Muscle of leg (tissue), 16 donors: ENCODE measurements around the gene FANCB. TPM values are rescaled to one million over a fixed set of nuclear protein-coding genes. Genes with fewer than 3 reads are reported as not detected.
A peak's percentile ranks its signal among the peaks of the same experiment; 100 is the strongest.

ENCODE experiments used
- DNase-seq: peaks from one replicate; pipeline ENCODE4 v3.0.0; 2013
- H3K27ac ChIP-seq: one replicate; pipeline ENCODE4 v1.5.1; 2013; ENCODE audit warnings: mild to moderate bottlenecking, low read length, control low read depth
- H3K27me3 ChIP-seq: one replicate; pipeline ENCODE4 v1.6.1; 2013; ENCODE audit warnings: low read length; ENCODE audit not compliant: control insufficient read depth, insufficient read depth
- H3K36me3 ChIP-seq: one replicate; pipeline ENCODE4 v1.6.1; 2013; ENCODE audit warnings: low read length; ENCODE audit not compliant: control insufficient read depth, insufficient read depth
- H3K4me1 ChIP-seq: one replicate; pipeline ENCODE4 v1.6.1; 2013; ENCODE audit warnings: low read length; ENCODE audit not compliant: control insufficient read depth, insufficient read depth
- H3K4me3 ChIP-seq: one replicate; pipeline ENCODE4 v1.5.1; 2013; ENCODE audit warnings: low read length, control low read depth
- H3K9me3 ChIP-seq: replicated peaks from 2 replicates; pipeline ENCODE4 v1.6.1; 2013; ENCODE audit warnings: low read depth, low read length; ENCODE audit not compliant: control insufficient read depth
- WGBS: methylation state at CpG from one replicate; pipeline ENCODE4 v1.1.5; 2013; ENCODE audit warnings: missing lambda C conversion rate; ENCODE audit not compliant: insufficient coverage; 5-methylcytosine and 5-hydroxymethylcytosine counted together
- long read RNA-seq, 11 donors: transcript quantifications; one replicate each; lab custom pipeline, GENCODE V29; 2026
- polyA plus RNA-seq, 8 donors: library from polyadenylated mRNA; unstranded; fragments of 120-200 nt; gene quantifications; one replicate each; pipeline versions ENCODE4 v1.2.1 to v1.2.3, GENCODE V29; 2013; ENCODE audit warnings: inconsistent platforms in 1 of 8, low replicate concordance in 1 of 8; ENCODE audit not compliant: insufficient read length in 8 of 8, insufficient read depth in 1 of 8
- total RNA-seq: library from RNA; stranded (reverse); fragments of 120-200 nt; gene quantifications from one replicate; pipeline ENCODE4 v1.2.4, GENCODE V29; 2013

FANCB gene
- total RNA-seq, result 4.7 TPM
- 1 to 10 TPM; 1.0 to 3.2 (median 1.7) TPM for polyA plus RNA-seq
- long read RNA-seq, donor 1, result 0 reads
- long read RNA-seq, donor 2, result 0 reads
- long read RNA-seq, donor 3, result 0 reads
- long read RNA-seq, donor 4, result 0 reads
- long read RNA-seq, donor 5, result 0 reads
- long read RNA-seq, donor 6, partial matches to known transcripts, result 6 of 6 reads
- long read RNA-seq, donor 6, other reads (novel, unspliced or antisense), result 0 of 6 reads
- long read RNA-seq, donor 7, result 0 reads
- long read RNA-seq, donor 8, result 0 reads
- long read RNA-seq, donor 9, result 0 reads
- long read RNA-seq, donor 10, partial matches to known transcripts, result 0 of 2 reads
- long read RNA-seq, donor 10, other reads (novel, unspliced or antisense), result 0 of 2 reads
- long read RNA-seq, donor 11, result 0 reads

DNA sequence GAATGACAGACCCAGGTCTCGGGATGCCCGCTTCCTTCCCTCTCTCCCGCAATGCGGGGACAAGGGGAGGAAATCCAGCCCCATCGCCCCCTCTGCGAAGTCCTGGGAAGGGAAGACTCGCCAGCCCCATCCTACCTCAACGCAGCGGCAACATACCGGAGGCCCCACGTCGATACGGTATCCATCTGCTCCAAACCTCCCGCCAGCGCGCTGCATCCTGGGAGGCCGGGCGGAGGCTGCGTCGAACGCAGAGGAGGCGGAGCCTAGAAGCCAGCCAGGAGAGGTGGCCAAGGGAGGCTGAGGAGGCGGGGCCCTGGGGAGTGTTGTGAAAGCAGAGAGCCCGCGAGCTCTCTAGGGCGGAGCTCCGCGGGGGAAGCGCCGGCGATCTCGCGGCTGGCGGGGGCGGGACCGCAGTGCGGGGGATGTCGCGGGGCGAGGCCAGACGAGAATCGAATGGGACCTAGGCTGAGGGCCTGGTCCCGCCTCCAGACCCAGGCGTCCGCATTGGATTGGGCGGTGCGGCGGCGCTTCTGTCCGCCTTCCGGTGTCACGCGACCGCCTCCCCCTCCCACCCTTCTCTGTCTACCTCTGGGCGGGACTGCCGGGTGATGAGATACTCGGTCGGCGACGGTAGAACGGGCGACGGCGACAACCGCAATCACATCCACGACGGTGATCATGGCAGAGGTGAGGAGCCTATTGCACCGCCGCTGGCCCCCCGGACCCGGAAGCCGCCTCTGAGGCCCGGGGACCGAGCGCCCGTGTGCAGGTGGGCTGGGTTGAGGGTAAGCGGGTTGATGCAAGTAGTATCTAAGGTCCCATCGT lies at the start of gene FANCB, which contains the start of gene MOSPD2:
TSS of gene FANCB (minus strand) at position 219 of the 825 bp plus-strand sequence. CDS start 7,559 bp downstream, outside the sequence.
TSS of gene MOSPD2 (plus strand) at position 571 of the 825 bp plus-strand sequence. CDS start at position 679, 108 bp downstream.
- H3K4me3 ChIP-seq, result peak within 1 kb of the TSS; percentile 78
- no peaks in the 10 kb centered on the region for H3K9me3 ChIP-seq
- H3K4me1 ChIP-seq, result no peaks in the 10 kb centered on the region
- no peaks in the 10 kb centered on the region for H3K27me3 ChIP-seq
- no peaks in the 10 kb centered on the region for H3K36me3 ChIP-seq
- WGBS, result 23% methylated on average over 54 of the region's 78 CpGs
- H3K27ac ChIP-seq, result peak within 1 kb of the TSS; percentile 67
- peak; percentile 98 for DNase-seq

DNA sequence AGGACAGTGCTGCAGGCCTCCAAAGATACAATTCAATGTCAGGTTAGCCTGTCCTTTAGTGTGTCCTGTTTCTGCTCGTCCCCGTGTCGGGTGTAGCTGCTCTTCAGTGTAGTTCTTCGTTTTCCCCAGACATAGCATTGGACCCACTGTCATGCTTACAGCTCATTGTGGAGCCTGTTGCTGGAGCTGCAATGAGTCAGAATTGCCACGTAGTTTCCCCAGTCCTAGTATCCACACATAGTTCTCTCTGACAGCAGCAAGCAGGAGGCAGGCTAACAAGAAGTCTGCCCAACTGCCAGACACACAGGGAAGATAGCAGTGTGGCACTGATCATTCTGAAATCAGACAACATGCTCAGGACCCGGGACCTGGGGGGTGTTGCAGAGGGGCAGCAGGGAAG lies 49.6 kb upstream of the FANCB start:
- Histone ChIP-seq H3K36me3 (peaks cover 4% of the 10 kb centered on the region), H3K27me3 (peaks cover 13% of the 10 kb centered on the region), H3K4me3 (no peak overlapping the region), H3K27ac (no peak overlapping the region), H3K4me1 (no peaks in the 10 kb centered on the region), H3K9me3 (no peaks in the 10 kb centered on the region)
- WGBS, result 76% methylated on average over 5 of the region's 6 CpGs
- DNase-seq, result no peak

DNA sequence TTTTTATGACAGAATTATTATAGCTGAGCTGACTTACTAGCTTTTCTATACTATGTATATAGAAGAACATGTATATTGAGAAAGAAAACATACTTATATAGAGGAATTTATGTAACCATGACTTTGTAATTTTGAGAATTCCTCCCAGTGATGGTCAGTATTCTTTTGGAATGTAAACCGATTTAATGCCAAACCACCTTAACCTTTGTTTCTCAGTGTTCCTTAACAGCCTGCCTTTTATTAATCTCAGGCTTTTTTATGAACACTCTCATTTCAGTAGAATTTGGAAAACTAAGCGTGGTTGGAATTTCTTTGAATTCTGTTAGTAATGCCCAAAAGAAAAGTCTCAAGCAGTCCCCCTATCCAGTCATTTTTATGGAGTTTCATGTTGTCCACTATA lies 47.3 kb upstream of the FANCB start:
- no peak for DNase-seq
- no peak overlapping the region for H3K4me3 ChIP-seq
- H3K27me3 ChIP-seq, result peaks cover 16% of the 10 kb centered on the region
- H3K27ac ChIP-seq, result no peak overlapping the region
- no peaks in the 10 kb centered on the region for H3K4me1 ChIP-seq
- peaks cover 8% of the 10 kb centered on the region for H3K36me3 ChIP-seq
- no CpG with 5 or more reads among the region's 2 CpGs for WGBS
- no peaks in the 10 kb centered on the region for H3K9me3 ChIP-seq

DNA sequence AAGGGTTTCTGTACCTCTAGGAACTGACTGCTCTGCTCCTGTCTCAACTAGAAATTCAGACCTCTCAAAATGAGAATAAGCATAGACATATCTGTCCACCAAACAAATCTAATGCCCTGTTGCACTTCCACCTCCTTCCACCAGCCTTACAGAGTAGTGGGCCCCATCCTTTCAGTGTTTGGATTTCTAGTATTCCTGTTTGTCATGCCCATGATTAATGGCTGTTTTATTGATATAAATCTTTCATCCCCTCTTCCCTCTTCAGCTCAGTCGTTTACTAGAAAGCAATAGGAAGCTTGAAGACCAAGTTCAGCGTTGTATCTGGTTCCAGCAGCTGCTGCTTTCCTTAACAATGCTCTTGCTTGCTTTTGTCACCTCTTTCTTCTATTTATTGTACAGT lies 46.5 kb upstream of the FANCB start:
- no peaks in the 10 kb centered on the region for H3K4me1 ChIP-seq
- peaks cover 8% of the 10 kb centered on the region for H3K36me3 ChIP-seq
- H3K9me3 ChIP-seq, result no peaks in the 10 kb centered on the region
- H3K4me3 ChIP-seq, result no peak overlapping the region
- WGBS, result no CpG with 5 or more reads among the region's 2 CpGs
- no peak for DNase-seq
- peaks cover 12% of the 10 kb centered on the region for H3K27me3 ChIP-seq
- H3K27ac ChIP-seq, result no peak overlapping the region

DNA sequence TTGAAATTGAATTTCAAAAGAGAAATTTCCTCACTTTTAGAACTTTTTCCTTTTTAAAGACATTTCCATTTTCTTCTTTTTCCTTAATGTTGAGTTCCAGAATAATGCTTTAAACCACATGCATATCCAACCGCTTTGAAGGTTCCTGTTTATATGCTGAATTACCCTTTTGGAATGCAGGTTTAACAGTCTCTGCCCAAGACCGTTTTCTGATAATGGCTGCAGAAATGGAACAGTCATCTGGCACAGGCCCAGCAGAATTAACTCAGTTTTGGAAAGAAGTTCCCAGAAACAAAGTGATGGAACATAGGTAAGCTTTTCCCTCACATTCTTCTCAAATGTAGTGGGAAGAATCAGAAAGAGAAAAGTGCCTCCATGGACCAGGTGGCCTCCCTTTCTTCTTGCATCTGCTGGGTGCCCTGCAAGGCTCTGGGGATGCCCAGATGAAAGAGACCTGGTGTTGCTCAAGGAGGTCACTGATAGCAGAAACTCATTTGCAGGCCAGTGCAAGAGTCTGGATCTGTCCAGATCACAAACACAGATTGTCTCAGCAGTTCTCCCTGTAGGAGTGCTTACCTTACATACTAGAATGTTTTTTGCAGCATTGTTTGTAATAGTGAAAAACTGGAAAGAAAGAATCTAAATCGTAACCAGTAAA lies 43.3 kb upstream of the FANCB start:
- WGBS, result 25% methylated on average over 1 of the region's 3 CpGs
- peaks cover 13% of the 10 kb centered on the region for H3K36me3 ChIP-seq

DNA sequence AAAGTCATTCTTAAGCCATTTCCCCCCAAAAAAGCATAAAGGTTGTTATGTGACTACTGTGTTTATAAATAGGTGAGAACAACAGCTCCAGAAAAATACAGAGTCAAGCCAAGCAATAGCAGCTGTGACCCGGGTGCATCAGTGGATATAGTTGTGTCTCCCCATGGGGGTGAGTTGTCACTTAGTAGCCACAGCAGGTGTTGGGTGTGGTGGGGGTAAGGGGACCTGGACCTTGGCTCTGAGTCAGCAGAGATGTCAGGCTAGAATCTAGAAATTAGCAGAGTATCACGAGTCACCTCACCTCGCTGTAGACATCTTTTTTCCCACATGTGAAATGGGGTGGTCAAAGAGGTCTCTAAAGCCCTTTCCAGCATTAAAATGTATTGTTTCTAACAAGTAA lies 42.7 kb upstream of the FANCB start:
- 60% methylated on average over 1 of the region's 3 CpGs for WGBS
- Histone ChIP-seq H3K4me1 (no peaks in the 10 kb centered on the region), H3K27ac (no peak overlapping the region), H3K27me3 (peaks cover 12% of the 10 kb centered on the region), H3K36me3 (peaks cover 13% of the 10 kb centered on the region), H3K9me3 (no peaks in the 10 kb centered on the region), H3K4me3 (no peak overlapping the region)
- no peak for DNase-seq

More for the DNA sequence above, 43.3 kb upstream of the FANCB start:
- DNase-seq, result no peak
- Histone ChIP-seq H3K27ac (no peak overlapping the region), H3K4me3 (no peak overlapping the region), H3K9me3 (no peaks in the 10 kb centered on the region), H3K4me1 (no peaks in the 10 kb centered on the region), H3K27me3 (peaks cover 12% of the 10 kb centered on the region)

DNA sequence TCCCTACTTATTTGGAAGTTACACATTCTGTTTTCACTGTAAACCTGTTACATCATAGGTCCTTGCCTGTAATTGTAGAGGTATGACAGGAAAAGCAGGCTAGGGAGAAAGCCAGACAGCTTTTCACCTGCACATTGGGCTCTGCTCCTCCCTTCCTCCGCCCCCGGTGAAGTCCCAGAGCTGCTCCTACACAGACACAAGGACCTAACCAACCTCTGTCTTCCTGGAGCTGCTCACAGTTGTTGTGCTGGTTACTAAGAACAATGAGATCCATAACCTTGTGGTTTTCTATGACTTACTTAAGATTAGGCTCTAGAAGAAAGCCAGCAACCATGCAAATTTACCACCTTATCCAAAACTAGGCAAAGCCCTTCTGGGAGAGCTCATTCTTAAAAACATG lies 40.4 kb upstream of the FANCB start:
- no peaks in the 10 kb centered on the region for H3K9me3 ChIP-seq
- H3K4me1 ChIP-seq, result no peaks in the 10 kb centered on the region
- peaks cover 8% of the 10 kb centered on the region for H3K27me3 ChIP-seq
- WGBS, result 90% methylated on average over 2 of the region's 2 CpGs
- H3K36me3 ChIP-seq, result peaks cover 9% of the 10 kb centered on the region
- no peak for DNase-seq
- H3K4me3 ChIP-seq, result no peak overlapping the region
- H3K27ac ChIP-seq, result no peak overlapping the region

DNA sequence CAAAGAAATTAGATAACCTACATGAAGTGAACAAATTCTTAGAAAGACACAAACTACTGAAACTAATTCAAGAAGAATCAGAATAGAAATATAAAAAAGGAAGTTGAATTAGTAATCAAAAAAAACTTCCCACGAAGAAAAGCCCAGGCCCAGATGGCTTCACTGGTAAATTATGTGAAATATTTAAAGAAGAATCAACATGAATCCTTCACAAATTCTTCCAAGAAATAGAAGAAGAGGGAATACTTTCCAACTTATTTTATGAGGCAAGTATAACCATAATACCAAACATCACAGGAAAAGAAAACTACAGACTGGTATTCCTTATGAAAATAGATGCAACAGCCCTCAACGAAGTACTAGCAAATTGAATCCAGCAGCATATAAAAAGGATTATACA lies 31.0 kb upstream of the FANCB start:
- DNase-seq, result no peak
- H3K4me3 ChIP-seq, result no peak overlapping the region
- H3K4me1 ChIP-seq, result no peaks in the 10 kb centered on the region
- H3K27ac ChIP-seq, result no peak overlapping the region
- H3K36me3 ChIP-seq, result peaks cover 3% of the 10 kb centered on the region
- no CpG with 5 or more reads among the region's 2 CpGs for whole genome bisulfite sequencing
- H3K9me3 ChIP-seq, result peaks cover 2% of the 10 kb centered on the region
- H3K27me3 ChIP-seq, result peaks cover 2% of the 10 kb centered on the region

DNA sequence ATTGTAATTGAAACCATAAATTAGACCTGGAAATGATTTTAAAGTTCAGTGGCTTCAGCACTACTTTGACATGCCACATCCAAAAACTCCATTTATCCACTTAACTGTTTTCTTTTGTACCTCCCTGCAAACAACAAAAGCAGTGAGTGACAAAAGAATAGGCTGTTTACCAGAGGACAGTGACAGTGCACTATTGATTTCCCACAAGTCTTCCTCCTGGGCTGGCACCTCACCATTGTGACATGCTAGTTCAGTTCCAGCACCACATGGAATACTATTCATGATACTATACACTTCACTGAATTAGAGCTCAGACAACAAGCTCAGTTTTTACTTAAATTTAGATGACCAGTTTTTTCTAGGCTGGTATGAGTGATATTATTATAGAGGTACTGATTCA lies 29.7 kb upstream of the FANCB start:
- Histone ChIP-seq H3K27me3 (no peaks in the 10 kb centered on the region), H3K36me3 (peaks cover 3% of the 10 kb centered on the region), H3K4me3 (no peak overlapping the region), H3K27ac (no peak overlapping the region), H3K9me3 (peaks cover 2% of the 10 kb centered on the region), H3K4me1 (no peaks in the 10 kb centered on the region)
- no peak for DNase-seq

DNA sequence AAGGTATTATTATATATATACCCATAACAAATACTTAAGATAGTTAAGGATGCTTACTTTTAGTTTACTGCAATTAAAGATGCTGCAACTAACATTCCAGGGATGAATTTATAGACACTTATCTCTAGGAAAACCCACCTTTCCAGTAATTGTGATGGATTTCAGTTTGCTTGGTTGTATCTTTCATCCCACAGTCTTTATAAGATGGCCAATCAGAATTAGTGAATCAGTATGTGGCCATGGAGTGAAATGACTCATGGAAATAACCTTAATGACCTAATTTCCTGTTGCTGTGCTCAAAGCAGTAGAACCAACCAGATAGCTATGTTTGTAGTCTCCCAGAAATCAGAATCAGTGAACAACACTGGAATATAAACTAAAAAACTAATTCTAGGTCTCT lies 26.7 kb upstream of the FANCB start:
- DNase-seq, result peak; percentile 6
- Histone ChIP-seq H3K27me3 (no peaks in the 10 kb centered on the region), H3K9me3 (peaks cover 2% of the 10 kb centered on the region), H3K27ac (no peak overlapping the region), H3K36me3 (peaks cover 6% of the 10 kb centered on the region), H3K4me1 (no peaks in the 10 kb centered on the region), H3K4me3 (no peak overlapping the region)
